GM15510 (cell line): ENCODE data around the gene PTPRN2.

Source experiments
- POLR2A ChIP-seq: IDR thresholded peaks from 3 replicates; pipeline ENCODE4 v1.6.1; 2011; ENCODE audit warnings: borderline replicate concordance; ENCODE audit not compliant: insufficient read length; ENCODE audit errors: extremely low read depth

Gene PTPRN2

DNA sequence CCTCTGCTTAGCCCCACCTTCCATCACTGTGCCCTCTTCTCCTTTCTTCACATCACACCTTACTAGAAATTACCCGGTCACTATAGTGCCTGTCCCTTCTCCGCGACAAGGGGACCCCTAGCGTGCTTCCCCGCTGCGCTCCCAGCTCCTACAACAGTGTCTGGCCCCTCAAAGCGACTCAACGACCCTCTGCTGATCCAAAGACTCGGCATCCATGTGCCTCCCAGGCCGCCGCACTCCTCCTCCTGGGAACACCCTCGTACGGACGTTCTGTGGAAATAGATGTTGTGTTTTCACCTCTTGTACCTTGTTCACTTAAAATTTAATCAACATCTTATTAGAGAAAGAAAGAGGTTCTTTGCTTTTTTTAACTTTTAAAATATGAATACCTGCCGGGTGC, 787.3 kb downstream of the PTPRN2 start:
- no peak for TF ChIP-seq POLR2A

DNA sequence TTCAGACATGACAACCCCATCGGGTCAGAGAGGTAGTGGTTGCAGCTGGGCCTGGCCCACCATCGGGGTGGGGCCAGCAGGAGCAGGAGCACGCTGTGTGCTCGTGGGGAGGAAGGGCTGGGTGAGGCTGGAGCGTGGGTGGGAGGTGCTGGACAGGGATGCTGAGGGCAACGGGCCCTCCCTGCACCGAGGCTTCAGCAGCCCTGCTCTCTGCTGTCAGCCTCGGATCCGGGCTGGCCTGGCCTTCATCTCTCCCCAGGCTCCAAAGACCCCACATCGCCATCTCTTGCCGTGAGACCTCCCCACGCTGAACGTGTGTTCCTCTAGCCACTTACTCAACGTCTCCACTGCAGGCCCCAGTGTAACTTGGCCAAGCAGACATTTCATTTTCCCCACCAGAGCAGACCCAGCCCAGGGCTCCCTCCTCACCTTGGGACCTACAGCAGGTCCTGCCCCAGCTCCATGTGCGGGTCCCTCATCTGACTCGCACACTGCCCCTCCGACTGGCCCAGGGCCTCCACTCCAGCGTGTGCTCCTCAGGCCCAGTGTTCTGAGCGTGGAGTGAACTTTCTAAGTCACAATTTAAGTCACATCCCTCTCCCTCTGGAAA, 788.4 kb downstream of the PTPRN2 start:
- TF ChIP-seq POLR2A, result no peak

GRCh38 chr7:157797361-157797760, 790.3 kb downstream of the PTPRN2 start:
- no peak for TF ChIP-seq POLR2A

- no peak for TF ChIP-seq POLR2A
Measured at GRCh38 chr7:157796846-157797245, 790.8 kb downstream of the PTPRN2 start.

- no peak for TF ChIP-seq POLR2A
Measured at GRCh38 chr7:157795643-157796042, 792.0 kb downstream of the PTPRN2 start.

DNA sequence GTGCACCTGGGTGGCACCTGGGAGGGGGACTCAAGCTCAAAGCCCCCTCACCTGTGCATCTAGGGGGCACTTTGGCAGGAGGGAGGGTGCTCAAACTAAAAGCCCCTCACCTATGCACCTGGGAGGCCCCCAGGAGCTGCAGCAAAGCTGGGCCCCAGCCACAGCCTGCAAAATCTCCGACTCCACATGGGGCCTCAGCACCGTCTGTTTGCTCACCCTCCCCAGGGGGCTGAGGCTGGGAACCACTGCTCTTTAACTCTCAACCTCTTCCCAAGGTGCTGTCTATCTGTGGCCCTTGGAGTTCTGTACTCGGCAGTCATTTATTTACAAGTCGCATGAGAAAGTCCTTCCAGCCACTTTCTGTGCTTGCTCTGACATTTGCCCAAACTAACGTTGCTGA, 792.4 kb downstream of the PTPRN2 start:
- TF ChIP-seq POLR2A, result no peak

DNA sequence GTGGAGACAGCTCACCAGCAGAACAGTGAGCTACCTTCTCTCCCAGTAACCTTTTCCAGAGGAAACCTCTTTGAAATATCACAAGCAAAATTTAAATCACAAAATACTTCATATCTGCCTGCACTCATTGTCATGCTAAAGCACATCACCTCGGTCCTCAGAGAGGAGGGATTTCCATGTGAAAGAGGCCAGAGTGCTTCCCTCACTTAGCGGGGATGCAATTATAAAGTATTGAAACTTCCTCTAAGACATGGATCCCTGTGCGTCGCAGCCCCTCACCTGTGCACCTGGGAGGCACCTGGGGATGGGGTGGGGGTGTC, 792.9 kb downstream of the PTPRN2 start:
- no peak for TF ChIP-seq POLR2A

DNA sequence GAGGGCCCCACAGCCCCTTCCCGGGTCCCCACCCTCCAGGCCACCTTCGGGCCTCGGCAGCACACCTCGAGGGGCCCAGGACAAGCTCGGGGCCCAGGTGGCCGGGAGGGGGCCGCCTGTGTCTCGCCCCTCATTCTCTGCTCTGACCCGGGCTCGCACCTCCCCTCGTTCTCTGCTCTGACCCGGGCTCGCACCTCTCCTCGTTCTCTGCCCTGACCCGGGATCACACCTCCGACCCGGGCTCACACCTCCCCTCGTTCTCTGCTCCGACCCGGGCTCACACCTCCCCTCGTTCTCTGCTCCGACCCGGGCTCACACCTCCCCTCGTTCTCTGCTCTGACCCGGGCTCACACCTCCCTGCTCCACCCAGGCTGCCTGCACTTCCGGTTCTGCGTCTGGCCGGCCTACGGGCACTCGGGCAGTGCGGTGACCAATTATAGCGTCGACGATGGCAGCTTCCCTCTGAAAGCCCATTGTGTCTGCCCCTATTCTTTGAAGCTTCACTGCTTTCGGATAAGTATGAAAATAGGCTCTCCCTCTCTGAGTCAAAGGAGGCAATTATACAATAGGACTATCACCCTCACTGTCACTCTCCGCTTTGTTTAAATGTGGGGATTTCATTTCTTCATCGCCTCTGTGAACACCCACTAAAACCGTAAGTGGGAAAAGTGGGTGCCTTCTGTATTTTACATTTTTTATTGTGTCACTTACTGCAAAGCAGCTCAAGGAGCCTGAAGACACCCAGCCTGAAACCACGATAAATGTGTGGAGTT, 793.5 kb downstream of the PTPRN2 start:
- TF ChIP-seq POLR2A, result no peak

- no peak for TF ChIP-seq POLR2A
Measured at GRCh38 chr7:157793087-157793353, 794.6 kb downstream of the PTPRN2 start.

DNA sequence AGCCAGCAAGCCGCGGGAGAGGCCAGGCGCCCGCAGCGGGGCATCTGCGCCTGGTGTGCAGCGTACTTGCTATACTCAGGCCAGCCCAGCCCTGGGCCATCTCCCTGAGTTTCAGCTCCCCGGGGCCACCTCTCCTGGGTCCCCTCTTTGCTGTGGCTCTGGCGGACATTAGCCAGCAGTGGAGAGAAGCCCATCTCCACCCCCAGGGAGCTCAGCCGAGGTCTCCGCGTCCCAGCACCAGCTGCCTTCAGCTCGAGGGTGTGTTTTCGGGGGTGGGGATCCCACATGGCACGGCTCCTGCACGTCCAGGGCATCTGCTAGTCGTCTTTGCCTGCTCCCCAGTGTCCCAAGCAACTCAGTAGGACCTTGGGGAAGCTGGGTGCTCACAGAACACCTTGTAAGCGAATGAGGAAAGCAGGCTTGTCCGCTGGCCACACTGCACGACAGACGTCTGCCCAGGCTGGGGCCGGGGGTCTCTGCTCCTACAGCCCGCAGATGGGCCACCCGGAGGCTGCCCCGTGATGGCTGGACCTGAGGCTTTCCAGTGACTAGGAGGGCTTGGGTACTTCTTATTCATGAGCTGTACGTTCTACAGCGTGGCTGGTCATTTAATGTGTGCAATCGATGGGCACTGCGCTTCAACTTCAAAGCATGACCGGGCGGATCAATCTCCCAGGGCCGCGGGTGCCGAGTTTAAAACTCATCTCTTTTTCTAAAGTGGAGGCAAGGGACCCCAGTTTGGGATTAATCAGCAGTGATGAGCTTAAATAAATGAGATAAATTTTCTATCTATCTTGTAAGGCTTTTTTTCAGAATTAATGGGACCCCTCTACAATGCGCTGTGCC, 795.2 kb downstream of the PTPRN2 start:
- no peak for TF ChIP-seq POLR2A

GRCh38 chr7:157791666-157792065, 796.0 kb downstream of the PTPRN2 start:
- no peak for TF ChIP-seq POLR2A

DNA sequence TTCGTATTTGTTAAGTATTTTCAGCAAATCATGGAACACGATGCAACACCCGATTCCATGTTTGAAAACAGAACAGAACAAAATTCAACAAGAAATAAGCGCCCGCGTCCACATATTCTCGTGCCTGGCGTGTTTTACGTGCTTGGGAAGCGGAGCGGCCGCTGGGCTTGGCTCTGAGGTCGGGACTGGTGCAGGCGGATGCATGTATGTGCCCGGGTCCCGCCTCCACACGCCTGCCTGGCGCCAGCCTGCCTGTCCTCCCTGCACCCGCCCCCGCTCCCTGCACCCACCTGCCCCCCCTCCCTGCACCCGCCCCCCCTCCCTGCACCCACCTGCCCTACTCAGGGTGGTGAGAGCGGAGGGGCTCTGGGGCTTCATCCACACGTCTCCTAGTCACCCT, 796.4 kb downstream of the PTPRN2 start:
- no peak for TF ChIP-seq POLR2A

GRCh38 chr7:157789942-157790341, 797.7 kb downstream of the PTPRN2 start:
- TF ChIP-seq POLR2A, result no peak

DNA sequence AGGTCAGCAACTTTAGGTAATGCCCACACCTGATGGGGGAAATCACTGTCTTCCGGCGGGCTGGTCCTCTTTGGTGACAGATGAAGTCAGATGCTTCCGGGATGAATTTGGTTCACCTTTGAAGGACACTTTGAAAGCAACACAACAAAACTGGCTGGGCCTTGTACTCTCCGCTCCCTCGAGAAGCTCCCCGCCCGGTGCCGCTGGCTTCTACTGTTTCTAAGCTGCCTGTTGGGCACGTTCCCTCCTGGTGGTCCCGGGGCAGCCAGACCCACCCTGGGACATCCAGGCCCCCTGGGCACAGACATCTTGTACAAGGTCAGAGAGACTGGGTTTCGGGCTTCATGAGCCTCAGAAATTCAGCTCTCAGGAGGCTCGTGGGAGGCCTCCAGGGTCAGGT, 798.5 kb downstream of the PTPRN2 start:
- no peak for TF ChIP-seq POLR2A

GRCh38 chr7:157788573-157788972, 799.0 kb downstream of the PTPRN2 start:
- TF ChIP-seq POLR2A, result no peak

DNA sequence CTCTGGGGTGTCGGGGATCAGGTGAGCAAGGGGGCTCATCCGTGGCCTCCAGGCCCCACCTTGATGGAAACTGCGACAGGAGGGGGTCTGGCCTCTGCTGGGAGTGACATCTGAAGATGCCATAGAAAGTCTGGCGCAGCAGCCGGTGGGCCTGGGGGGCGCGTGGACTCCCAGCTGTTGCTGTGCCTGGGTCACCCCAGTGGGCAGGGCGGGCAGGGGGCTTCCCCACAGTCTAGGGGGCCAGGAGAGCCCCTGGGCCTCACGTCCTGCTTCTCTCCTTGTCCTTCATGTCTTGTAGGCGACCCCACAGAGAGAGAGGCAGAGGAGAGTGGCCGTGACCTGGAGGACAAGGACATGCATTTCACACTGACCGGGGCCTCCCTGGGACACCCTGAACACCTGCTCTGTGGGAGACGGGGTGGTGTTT, 800.3 kb downstream of the PTPRN2 start:
- no peak for TF ChIP-seq POLR2A
